NCI-H69 (cell line): ENCODE results near the gene UGT2B7.

ENCODE experiments used
- DNase-seq: peaks from one replicate; lab custom pipeline; 2025; lab: John Stamatoyannopoulos, UW

The UGT2B7 gene

DNA sequence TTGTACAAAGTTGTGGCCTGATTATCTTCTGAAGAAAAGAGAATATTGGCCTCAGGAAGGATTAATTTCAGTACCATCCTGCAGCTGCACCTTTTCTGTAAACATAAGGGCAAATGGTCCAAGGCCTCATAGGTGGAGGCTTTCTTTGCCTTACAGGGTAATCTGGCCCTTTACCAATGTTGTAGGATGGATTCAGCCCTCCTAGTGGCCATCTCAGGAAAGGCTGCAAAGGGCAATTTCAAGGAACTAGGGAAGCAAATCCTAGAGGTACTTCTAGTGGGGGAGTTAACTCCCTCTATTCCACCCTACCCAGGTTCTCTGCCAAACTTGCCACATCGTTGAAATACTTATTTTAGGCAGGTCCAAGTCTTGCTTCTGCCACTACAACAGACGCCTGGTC, 60.6 kb downstream of the UGT2B7 start:
- DNase-seq: peak; percentile 1
